HG03280 (cell line): Measurements from ENCODE around the gene C1R.
"Not testable (repeated sequence)": the region's sequence is repeated elsewhere in the genome, so short reads cannot be mapped to it uniquely, and the experiment has no call there.

ENCODE experiments used
- ATAC-seq: cut with Tn5 transposase; IDR thresholded peaks from one replicate; pipeline ENCODE4 v1.9.1; 2021; ENCODE audit warnings: mild to moderate bottlenecking, moderate library complexity; ENCODE audit not compliant: unreplicated experiment

The C1R gene

GRCh38 chr12:7069386-7069785, 22.9 kb downstream of the C1R start:
- ATAC-seq = no peak

- ATAC-seq = no peak
These were observed 23.3 kb downstream of the C1R start for GRCh38 chr12:7068994-7069346.

- ATAC-seq = no peak
These were observed 23.8 kb downstream of the C1R start for GRCh38 chr12:7068240-7068993.

GRCh38 chr12:7067096-7067495, 25.1 kb downstream of the C1R start:
- no peak for ATAC-seq

- no peak for ATAC-seq
These were observed 25.6 kb downstream of the C1R start for GRCh38 chr12:7066596-7066995.

- ATAC-seq = no peak
These were observed 27.1 kb downstream of the C1R start for GRCh38 chr12:7065073-7065623.

- no peak for ATAC-seq
These were observed 27.7 kb downstream of the C1R start for GRCh38 chr12:7064516-7064915.

- no peak for ATAC-seq
These were observed 30.6 kb downstream of the C1R start for GRCh38 chr12:7061596-7061995.

GRCh38 chr12:7061138-7061537, 31.1 kb downstream of the C1R start:
- ATAC-seq = no peak

GRCh38 chr12:7060353-7060954, 31.8 kb downstream of the C1R start, which contains the start of gene C1S:
Gene C1S, plus strand, starts transcription at chr12:7060718. Its CDS starts 1,195 bp downstream, at chr12:7061913.
- ATAC-seq = no peak

- no peak for ATAC-seq
These were observed 32.5 kb downstream of the C1R start for GRCh38 chr12:7059780-7060179.

GRCh38 chr12:7058850-7059395, 33.3 kb downstream of the C1R start:
- ATAC-seq = no peak

GRCh38 chr12:7058163-7058845, 33.9 kb downstream of the C1R start:
- no peak for ATAC-seq

- not testable (repeated sequence) for ATAC-seq
These were observed 36.5 kb downstream of the C1R start for GRCh38 chr12:7055736-7056135.

- ATAC-seq = no peak
These were observed 37.3 kb downstream of the C1R start for GRCh38 chr12:7054925-7055324.

GRCh38 chr12:7049973-7050372, 42.3 kb downstream of the C1R start:
- not testable (repeated sequence) for ATAC-seq

- ATAC-seq = not testable (repeated sequence)
These were observed 42.7 kb downstream of the C1R start for GRCh38 chr12:7049445-7049951.

- ATAC-seq = no peak
These were observed 44.9 kb downstream of the C1R start for GRCh38 chr12:7047306-7047705.

GRCh38 chr12:7046383-7047105, 45.7 kb downstream of the C1R start:
- no peak for ATAC-seq

GRCh38 chr12:7045913-7046312, 46.3 kb downstream of the C1R start:
- ATAC-seq = no peak

GRCh38 chr12:7042842-7043241, 49.4 kb downstream of the C1R start:
- ATAC-seq = no peak
